HG03175 (cell line): ENCODE measurements around the gene ENTPD7.
A peak's percentile ranks its signal among the peaks of the same experiment; 100 is the strongest.
"Not testable (repeated sequence)": the region's sequence is repeated elsewhere in the genome, so short reads cannot be mapped to it uniquely, and the experiment has no call there.

Experiments
- ATAC-seq: cut with Tn5 transposase; IDR thresholded peaks from one replicate; pipeline ENCODE4 v1.9.1; 2021; ENCODE audit warnings: mild to moderate bottlenecking, moderate library complexity; ENCODE audit not compliant: unreplicated experiment

Gene ENTPD7, protein sequence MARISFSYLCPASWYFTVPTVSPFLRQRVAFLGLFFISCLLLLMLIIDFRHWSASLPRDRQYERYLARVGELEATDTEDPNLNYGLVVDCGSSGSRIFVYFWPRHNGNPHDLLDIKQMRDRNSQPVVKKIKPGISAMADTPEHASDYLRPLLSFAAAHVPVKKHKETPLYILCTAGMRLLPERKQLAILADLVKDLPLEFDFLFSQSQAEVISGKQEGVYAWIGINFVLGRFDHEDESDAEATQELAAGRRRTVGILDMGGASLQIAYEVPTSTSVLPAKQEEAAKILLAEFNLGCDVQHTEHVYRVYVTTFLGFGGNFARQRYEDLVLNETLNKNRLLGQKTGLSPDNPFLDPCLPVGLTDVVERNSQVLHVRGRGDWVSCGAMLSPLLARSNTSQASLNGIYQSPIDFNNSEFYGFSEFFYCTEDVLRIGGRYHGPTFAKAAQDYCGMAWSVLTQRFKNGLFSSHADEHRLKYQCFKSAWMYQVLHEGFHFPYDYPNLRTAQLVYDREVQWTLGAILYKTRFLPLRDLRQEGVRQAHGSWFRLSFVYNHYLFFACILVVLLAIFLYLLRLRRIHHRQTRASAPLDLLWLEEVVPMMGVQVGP

DNA sequence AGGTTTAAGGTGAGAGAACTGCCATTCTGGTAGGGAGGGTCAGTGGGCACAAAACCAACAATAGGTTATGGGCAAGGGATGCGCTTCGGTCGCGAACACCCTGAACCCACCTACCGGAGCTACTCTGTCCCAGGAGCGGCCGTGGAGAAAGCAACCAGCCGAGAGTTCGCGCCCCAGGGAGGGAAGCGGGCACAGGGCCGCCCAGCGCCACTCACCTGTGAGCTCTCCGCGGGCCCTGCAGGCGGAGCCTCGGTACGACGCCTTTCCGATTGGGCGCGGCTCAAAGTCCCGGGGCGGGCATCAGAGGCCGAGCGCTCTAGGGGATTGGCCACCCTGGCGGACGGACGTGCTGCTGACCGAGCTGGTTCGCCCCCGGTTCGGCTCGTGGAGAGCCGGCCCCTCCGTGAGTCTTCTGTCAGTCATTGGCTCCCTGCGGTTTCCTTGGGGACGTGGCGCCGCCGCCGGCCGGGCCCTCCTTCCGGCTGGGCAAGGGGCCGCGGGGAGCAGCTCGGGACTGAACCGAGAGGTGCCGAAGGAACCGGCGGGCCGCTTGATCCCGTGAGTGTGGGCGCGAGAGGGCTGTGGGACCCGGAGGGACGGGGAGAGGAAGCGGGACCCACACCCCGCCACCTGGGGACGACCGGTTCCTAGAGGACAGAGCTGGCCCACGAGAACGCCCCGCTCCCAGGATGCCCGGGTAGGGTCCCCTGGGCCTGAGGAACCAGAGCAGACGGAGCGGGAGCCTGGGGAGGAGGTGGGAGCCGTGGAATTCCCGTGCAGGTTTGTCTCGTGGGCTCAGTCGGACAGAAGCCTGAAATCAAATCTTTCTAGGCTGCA is at the start of gene ENTPD7:
Gene ENTPD7, plus strand, starts transcription at position 479 of the 837 bp plus-strand sequence. CDS start 448 bp downstream, outside the sequence.
- ATAC-seq, result peak; percentile 100

DNA sequence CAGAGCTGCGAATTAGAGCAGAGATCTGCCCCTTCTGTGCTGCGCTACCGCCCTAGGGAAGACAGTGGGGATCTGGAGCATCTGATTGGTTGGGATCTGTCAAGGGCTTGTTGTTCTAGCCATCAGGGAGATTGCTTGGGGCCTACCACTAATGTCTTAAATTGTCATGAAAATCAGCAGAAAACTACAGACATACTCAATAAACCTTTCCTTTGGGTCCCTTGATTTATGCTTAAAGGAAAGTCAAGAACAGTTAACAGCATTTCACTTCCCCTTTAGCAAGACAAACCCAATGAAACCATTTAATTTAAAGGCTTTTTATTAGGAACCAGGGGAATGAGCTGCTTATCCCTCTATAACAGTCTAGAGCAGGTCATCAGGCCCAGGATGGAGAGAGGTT is 49.1 kb upstream of the ENTPD7 start:
- ATAC-seq, result no peak

DNA sequence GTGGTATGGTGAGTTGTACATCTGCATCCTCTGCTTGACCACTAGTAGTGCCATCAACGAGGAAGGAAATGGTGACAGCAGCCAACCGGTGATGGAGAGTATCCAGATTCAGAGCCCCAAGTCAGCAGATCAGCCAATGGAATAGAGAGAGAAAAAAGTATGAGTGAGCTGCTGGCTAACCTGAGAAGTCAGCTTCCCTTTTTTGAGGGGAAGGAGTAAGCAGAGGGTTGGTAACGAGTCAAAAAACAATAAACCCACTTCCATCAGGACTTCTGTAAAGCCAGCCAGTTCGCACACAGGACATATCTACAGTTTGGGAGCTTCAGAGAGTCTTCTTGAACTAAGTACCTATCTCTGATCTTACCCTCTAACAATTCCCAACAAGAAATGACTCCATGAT is 48.0 kb upstream of the ENTPD7 start:
- no peak for ATAC-seq

DNA sequence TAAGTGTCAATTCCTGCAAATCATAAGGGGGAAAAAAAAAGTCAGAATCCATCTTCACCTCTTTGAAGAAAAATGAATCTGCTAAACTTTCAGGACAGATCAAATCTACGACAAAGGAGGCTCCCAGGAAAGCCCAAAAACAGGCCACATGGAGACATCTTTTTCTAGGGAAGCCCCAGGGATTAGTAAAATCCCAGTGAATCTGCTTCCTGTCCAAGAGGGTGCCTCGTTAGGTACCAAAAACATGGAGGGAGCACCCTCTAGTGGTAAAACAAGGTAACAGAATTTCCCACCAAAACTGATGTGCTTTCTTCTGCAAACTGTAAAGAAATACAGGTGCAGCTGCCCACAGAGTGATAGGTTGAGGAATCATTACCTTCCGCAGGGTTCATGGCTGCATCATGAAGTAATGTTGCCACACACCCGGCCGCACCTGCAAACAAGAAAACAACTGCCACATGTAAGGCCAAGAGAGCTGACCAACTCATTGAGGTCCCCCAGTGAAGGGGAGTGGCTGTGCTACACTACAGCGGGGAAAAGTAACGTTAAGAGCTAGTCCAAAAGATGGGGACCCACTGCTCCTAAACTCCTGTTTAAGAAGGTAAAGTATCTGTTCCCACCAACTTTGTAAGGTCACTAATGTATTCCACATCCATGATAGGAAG is 47.0 kb upstream of the ENTPD7 start:
- peak; percentile 56 for ATAC-seq

DNA sequence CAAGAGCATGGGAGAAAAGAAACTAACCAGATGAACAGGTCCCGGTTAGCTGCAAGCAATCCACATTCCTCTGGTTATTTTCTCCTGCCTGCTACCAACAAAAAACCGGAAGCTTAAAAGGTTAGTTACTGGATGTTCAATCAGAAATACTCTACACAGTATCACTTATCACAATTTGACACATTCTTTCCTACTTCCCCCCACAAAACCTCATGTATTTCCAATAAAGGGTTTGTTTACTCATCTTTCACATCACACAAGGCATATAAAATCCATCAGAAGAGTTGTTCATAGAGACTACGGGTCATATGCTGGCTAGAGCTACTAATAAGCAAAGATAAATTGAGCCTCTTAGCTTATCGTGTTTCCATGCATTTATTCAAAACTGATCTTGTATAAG is 43.9 kb upstream of the ENTPD7 start:
- no peak for ATAC-seq

DNA sequence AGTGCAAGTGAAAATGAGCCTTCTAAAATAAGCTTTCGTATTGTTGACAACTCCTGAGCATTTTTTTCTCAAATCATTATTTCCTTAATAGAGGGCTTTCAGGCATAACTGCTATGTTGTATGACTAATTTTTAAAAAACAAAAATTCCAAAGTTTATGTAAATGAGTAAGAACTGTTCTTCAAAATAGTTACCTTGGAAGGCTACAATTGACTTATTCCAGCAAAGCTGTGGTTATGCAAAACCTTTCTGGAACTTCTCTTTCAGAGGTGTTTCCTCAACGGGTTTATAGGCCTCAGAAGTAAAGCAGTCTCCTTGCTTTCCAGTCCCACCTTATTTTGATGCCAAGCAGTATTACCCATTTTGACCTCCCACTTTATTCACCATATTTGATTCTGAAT is 41.6 kb upstream of the ENTPD7 start:
- ATAC-seq, result no peak

DNA sequence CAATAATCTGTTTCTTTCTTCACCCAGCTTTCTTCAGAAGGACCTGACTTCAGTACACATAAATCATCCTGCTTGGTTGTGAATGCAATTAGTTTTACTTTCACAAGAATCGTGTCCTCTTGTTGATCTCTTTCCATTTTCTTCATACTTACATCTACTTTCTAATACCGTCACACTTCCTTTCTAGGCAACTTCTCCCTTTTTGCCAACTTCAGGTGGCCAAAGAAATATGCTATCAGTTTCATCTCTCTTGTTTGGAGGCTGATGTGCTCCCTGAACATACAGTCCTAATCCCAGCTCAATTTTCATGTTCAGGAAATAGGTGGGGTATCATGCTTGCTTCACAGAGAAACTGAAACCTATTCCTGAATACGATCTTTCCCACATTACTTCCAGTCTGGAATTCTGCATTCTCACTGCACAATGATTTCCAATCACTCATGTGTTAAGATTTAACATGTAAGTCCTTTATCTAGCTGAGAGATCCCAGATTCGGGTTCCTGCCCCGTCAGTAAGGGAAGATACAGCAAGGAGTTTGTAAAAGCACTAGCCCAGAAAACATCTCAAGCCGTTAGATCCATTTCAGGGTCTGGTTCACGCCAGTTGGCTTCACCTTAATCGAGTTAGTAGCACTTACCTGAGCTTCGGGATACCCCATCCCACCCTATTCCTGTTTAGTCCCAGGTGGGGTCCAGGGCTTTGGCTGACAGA is 40.1 kb upstream of the ENTPD7 start:
- no peak for ATAC-seq

DNA sequence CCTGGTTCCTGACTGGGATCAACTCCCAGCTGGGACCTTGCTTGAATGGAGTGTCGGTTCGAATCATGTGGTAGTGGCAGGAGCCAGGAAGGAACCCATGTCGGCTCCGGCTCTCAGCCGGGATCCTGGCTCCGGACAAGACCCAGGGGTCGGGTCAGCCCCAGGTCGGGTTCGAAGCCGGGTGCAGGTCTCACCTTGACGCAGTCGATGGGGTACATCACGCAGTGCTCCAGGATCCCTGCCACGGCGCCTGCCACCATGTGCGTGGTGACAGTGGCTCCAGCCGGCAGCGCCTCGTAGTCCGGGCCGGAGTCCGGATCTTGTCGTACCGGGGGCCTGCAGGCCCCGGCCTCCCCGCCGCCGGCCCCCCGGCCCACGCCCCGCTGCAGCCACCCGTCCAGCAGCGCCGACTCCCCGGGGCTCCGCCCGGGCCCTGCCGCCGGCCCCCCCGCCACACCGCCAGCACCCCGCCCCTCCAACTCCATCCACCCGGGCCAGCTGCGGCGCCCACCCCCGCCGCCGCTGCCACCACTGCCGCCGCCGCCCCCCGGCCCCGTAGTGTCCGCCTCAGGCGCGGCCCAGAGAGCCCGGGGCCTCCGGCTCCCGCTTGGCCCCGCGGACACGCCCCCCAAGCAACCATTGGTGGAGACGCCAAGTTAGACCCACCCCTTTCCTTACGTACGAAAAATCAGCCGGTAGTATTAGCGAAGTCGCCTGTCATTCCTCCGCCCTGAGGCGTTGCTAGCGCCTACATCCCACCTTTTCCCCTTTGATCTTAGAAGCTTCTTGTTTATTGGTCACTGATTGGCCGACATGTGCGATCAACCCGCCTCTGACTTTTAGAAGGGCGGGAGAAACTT is 39.2 kb upstream of the ENTPD7 start, which contains the start of gene SLC25A28:
Gene SLC25A28, minus strand, starts transcription at position 589 of the 860 bp plus-strand sequence. Its CDS starts 104 bp downstream, at position 485.
- peak; percentile 80 for ATAC-seq

DNA sequence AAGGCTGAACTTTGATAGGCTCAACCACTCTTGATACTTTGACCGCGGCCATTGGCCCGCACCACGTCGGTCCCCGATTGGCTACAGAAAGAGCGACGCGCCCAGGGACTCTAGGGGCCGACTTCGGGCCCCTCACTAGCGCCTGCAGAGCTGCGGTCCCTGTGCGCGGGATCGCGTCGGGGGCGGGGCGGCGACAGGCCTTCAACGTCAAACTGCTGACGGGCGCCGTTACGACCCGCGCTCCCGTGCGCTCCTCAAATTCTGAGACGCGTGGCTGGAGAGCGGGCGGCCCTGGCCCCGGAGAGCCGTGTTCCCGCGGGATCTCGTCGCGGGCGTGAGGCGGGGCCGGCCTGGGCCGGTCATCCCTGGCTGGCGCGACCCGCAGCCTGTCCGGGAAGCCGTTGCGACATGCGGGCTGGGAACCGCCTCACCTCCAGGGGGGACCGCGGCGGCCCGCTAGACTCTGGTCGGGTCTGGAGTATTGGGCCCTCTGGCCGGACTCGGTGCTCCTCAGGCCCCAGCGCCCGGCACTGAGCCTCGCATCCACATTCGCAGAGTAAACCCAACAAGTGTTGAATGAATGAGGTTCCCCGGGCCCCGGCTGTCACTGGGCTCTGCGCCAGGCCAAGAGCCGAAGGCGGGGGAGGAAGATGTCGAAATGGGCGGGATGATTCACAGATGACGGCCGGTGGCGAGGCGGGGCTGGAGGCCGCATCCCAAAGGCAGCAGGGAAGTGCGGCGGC is 38.4 kb upstream of the ENTPD7 start:
- peak; percentile 86 for ATAC-seq

DNA sequence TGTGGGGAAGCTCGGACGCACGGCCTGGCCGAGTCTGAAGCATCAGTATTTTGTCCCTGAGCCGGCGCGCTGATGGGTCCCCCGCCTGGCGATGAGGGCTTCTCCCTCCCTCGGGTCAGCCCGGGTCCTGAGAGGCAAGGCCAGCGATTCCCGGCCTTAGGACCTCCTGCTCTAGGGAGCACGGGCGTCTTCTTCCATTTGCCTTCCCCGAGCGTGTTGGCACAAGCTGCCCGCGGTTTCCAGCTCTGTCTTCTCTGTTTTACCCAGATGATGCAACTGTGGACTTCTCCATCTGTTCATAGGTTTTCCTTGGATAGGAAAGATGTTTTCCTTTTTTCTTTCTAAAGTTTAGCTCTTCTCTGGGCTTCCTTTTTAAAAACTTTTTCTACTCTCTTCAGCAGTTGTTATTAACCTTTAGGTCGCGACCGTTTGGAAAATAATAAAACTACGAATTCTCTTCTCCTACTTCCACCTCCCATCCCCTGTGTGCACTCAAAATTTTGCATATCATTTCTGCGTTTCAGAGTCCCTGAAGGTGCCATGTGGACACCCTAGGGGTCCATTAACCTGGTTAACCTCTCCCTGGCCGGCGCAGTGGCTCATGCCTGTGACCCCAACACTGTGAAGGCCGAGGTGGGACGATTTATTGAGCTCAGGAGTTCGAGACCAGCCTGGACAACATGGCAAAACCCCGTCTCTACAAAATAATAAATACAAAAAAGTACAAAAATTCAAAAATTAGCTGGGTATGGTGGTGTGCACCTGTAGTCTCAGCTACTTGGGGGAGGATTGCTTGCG is 37.7 kb upstream of the ENTPD7 start:
- no peak for ATAC-seq

DNA sequence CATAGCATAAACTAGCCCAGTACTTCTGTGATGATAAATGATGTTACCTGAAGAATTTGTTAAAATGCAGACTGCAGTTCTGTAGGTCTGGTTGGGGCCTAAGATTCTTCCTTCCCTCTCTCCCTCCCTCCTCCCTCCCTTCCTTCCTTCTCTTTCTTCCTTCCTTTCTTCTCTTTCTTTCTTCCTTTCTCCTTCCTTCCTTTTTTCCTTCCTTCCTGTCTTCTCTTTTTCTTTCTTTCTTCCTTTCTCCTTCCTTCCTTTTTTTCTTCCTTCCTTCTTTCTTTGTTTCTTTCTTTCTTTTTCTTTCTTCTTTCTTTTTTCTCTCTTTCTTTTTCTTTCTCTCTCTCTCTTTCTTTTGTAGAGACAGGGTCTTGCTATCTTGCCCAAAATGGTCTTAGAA is 35.4 kb upstream of the ENTPD7 start:
- ATAC-seq, result no peak

DNA sequence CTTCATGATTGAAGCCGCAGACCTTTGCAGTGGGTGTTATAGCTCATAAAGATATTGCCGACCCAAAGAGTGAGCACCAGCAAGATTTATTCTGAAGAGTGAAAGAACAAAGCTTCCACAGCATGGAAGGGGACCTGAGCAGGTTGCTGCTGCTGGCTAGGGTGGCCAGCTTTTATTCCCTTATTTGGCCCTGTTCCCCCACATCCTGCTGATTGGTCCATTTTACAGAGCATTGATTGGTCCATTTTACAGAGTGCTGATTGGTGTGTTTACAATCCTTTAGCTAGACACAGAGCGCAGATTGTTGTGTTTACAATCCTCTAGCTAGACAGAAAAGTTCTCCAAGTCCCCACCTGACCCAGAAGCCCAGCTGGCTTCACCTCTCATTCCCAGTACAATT is 34.2 kb upstream of the ENTPD7 start:
- ATAC-seq, result not testable (repeated sequence)

DNA sequence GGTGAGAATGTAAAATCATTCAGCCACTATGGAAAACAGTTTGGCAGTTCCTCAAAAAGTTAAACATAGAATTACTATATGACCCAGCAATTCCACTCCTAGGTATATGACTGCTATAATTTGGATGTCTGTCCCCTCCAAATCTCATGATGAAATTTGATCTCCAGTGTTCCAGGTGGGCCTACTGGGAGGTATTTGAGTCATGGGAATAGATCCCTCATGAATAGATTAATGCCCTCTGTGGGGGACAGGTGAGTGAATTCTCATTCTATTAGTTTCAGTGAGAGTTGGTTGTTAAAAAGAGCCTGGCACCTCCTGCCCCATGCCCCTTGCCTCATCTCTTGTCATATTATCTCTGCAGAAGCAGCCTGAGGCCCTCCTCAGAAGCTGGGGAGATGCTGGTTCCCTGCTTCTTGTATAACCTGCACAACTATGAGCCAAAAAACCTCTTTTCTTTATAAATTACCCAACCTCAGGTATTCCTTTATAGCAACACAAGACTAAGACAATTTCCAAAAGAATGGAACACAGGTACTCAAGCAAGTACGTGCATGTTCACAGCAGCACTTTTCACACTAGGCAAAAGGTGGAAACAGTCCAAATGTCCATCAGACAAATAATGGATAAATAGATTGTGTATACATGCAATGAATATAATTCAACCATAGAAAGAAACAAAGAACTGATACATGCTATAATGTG is 30.2 kb upstream of the ENTPD7 start:
- ATAC-seq, result no peak

DNA sequence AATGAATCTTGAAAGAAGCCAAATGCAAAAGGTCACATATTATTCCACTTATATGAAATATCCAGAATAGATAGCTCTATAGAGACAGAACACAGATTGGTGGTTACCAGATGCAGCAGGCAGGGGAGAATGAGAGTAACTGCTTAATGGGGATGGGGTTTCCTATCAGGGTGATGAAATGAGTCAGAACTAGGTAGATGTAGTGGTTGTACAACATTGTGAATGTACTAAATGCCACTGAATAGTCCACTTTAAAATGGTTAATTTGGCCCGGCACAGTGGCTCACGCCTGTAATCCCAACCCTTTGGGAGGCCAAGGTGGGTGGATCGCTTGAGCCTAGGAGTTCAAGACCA is 29.7 kb upstream of the ENTPD7 start:
- ATAC-seq, result no peak

DNA sequence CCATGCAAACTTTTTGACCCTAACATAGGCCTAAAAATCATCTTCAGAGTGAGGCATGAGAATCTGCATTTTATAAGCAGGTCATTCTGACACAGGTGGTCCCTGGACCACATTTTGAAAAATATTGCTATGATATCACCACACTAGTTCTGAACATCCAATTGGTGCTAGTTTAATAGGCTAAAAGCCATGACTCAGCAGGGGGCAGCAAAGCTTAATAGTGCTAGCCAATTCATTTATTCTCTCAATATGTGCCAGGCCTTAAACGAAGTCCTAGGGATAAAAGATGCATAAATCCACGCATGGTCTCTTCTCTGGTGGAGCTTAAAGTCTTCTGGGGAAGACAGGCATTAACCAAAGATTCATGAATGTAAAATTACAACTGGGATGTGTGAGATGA is 28.9 kb upstream of the ENTPD7 start:
- ATAC-seq, result no peak

DNA sequence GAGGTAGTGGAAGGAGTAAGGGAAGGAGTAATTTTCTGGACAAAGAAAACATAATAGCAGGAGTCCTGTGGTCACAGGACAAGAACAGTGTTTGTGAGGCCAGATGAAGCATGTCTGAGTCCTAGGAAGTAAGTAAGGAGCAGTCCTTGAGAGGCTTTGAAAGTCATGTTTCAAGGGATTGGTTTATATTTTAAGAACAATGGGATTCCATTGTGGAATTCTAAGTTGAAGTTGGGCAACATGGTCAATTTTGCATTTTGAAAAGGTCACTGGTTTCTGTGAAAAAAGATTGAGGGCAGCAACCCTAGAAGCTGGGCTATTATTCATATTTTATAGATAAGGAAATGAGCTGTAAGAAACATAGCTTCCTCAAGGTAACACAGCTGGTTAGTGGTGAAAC is 28.3 kb upstream of the ENTPD7 start:
- ATAC-seq, result no peak

DNA sequence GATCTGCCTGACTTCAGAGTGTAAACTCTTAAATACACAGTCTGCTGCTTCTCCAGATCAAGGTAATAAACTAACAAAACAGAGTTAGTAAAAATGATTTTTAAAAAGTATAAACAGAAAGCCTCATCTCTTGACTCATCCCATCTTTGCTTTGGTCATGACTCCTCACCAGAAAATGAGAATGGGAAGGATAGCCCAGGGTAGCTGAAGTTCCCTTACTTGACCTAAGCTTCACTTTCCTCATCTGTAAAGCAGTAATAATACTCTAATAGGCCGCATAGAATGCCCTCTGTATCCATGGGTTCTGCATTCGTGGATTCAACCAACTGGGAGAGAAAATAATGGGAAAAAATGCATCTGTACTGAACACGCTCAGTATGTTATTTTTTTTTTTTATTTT is 27.8 kb upstream of the ENTPD7 start:
- ATAC-seq, result no peak
